ENCODE measurements around the gene MSI2. TPM values are rescaled to one million over a fixed set of nuclear protein-coding genes. Genes with fewer than 3 reads are reported as not detected.

MSI2 gene
- total and polyA plus RNA-seq, 8 donors, result 35.0 to 49.5 (median 47.5) TPM

DNA sequence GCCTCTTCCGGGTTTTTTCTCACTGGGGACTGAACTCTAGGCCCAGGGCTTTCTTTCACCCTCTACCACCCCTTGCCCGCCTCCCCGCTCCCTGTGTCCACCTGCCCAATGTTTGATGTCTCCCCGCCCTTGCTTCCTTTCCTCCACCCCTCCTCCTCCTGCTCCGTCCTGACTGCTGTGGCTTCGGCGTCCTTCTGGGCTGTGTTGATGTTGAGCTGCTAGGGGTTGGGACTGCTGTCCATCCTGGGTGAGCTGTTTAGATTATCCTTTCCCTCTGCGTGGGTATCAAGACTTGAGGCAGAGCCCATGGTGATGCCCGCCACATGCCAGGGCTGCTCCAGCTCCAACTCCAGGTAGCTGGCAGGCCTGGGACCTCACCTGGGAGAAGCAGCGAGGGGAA, 371.3 kb downstream of the MSI2 start:
- TF ChIP-seq, protein P1, sequence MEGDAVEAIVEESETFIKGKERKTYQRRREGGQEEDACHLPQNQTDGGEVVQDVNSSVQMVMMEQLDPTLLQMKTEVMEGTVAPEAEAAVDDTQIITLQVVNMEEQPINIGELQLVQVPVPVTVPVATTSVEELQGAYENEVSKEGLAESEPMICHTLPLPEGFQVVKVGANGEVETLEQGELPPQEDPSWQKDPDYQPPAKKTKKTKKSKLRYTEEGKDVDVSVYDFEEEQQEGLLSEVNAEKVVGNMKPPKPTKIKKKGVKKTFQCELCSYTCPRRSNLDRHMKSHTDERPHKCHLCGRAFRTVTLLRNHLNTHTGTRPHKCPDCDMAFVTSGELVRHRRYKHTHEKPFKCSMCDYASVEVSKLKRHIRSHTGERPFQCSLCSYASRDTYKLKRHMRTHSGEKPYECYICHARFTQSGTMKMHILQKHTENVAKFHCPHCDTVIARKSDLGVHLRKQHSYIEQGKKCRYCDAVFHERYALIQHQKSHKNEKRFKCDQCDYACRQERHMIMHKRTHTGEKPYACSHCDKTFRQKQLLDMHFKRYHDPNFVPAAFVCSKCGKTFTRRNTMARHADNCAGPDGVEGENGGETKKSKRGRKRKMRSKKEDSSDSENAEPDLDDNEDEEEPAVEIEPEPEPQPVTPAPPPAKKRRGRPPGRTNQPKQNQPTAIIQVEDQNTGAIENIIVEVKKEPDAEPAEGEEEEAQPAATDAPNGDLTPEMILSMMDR (IDR thresholded peaks at IDR 0.05), result no peak
- ATAC-seq (no peak), DNase-seq (peak in 1 of 4 donors; percentile 36)
- Histone ChIP-seq H3K4me1 (peaks cover 0 to 26% of the 10 kb centered on the region in 2 donors), H3K4me3 (no peak overlapping the region), H3K36me3 (peaks cover 0 to 4% of the 10 kb centered on the region in 2 donors), H3K9me3 (no peaks in the 10 kb centered on the region), H3K27me3 (no peaks in the 10 kb centered on the region), H3K27ac (no peak overlapping the region)
- intact Hi-C loops (cut with DNase I), result no loop called here

DNA sequence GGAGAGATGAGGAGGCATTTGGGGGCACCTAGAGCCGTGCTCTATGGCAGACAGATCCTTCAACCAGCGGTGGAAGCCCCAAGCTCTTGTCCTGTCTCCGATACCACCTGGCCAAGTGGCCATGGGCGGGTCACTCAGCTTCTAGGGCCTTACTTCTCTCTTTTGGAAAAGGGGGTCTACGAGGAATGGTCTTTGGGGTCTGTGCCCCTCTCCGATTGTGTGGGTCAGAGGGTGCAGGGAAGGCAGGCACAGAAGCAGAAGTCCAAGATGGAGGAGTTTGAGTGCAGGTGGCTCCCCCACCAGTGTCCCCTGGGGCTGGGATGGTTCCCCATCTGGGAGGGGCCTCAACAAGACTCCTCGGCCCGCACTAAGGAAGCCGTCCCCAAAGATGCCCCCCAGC, 372.1 kb downstream of the MSI2 start:
- Histone ChIP-seq H3K9me3 (no peaks in the 10 kb centered on the region), H3K27ac (no peak overlapping the region), H3K4me1 (peaks cover 0 to 17% of the 10 kb centered on the region in 2 donors), H3K36me3 (peaks cover 0 to 4% of the 10 kb centered on the region in 2 donors), H3K27me3 (no peaks in the 10 kb centered on the region), H3K4me3 (no peak overlapping the region)
- DNase-seq, result no peak
- intact Hi-C loops (cut with DNase I), result no loop called here
- ATAC-seq, result no peak
- TF ChIP-seq, protein P1 (IDR thresholded peaks at IDR 0.05), result no peak

DNA sequence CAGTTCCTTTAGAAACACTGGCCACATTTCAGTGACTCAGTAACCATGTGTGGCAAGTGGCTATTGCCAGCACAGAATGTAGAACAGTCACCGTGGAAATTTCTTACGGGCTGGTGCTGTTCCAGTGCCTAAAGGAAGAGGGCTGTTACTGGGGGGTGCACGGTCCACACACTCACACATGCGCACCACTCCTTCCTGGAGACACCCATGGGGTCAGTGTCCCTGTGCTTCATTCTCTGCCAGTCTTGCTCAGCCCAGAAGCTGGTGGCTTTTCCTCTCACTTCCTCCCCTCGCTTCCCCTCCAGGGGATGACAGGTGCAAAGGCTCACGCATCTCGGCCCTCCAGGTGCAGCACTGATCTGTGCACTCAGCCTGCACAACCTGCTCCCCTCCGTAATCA, 373.1 kb downstream of the MSI2 start:
- Histone ChIP-seq H3K27me3 (no peaks in the 10 kb centered on the region), H3K9me3 (no peaks in the 10 kb centered on the region), H3K27ac (no peak overlapping the region), H3K4me3 (no peak overlapping the region), H3K36me3 (peaks cover 0 to 4% of the 10 kb centered on the region in 2 donors), H3K4me1 (peaks cover 0 to 7% of the 10 kb centered on the region in 2 donors)
- DNase-seq (peak in 1 of 4 donors; percentile 41), ATAC-seq (peak; percentile 36)
- intact Hi-C loops (cut with DNase I), result no loop called here
- TF ChIP-seq, protein P1 (IDR thresholded peaks at IDR 0.05), result no peak

DNA sequence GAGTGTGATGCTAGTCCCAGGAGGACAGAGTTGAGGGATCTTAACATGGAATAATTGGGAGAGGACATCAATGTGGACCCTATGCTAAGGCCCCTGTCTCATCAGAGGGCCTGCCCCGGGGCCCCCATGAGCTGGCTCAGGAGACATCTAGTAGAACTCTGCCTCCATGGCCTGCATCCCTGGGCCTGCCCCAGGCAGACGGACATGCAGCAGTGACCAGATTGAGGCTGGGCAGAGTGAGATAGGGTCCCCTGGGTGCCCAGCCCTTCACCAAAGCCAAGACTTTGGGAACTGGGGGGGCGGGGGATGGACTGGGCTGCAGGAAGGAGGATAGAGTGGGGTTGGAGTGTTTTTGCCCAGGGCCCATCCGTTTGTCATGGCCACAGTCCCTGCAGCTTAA, 373.6 kb downstream of the MSI2 start:
- ATAC-seq (no peak), DNase-seq (peak in 1 of 4 donors; percentile 32)
- Histone ChIP-seq H3K36me3 (peaks cover 0 to 4% of the 10 kb centered on the region in 2 donors), H3K9me3 (no peaks in the 10 kb centered on the region), H3K4me3 (no peak overlapping the region), H3K4me1 (peaks cover 0 to 7% of the 10 kb centered on the region in 2 donors), H3K27ac (no peak overlapping the region), H3K27me3 (no peaks in the 10 kb centered on the region)
- TF ChIP-seq, protein P1 (IDR thresholded peaks at IDR 0.05), result no peak
- intact Hi-C loops (cut with DNase I), result no loop called here

DNA sequence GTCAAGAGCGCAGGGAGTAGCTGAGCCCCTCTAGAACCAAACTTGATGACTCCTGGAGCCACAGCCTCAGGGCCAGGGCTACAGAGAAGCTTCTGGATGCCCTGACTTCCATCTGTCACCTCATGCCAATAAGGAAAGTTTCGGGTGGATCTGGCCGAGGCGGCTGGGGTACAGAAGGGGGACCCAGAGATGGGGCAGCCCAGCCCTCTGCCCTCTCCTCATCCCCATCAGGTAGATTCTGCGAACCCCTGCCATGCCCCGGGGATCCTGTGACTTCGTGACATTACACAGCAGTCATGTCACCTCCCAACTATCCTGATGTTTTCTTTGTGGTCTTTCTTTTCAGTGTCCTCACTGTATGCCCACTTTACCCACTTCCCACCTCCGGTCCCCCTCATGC, 374.4 kb downstream of the MSI2 start:
- intact Hi-C loops (cut with DNase I), result no loop called here
- DNase-seq (peak in 1 of 4 donors; percentile 47), ATAC-seq (no peak)
- H3K36me3 ChIP-seq, result peaks cover 0 to 4% of the 10 kb centered on the region in 2 donors
- peaks cover 0 to 7% of the 10 kb centered on the region in 2 donors for H3K4me1 ChIP-seq
- no peak overlapping the region for H3K27ac ChIP-seq
- H3K27me3 ChIP-seq, result no peaks in the 10 kb centered on the region
- no peaks in the 10 kb centered on the region for H3K9me3 ChIP-seq
- TF ChIP-seq, protein P1 (IDR thresholded peaks at IDR 0.05), result no peak
- H3K4me3 ChIP-seq, result no peak overlapping the region

Measured in left lung (tissue), 10 donors.